Fibroblast of the conjunctiva (primary cell): ENCODE measurements around the gene ZMAT3.
"Not testable (repeated sequence)": the region's sequence is repeated elsewhere in the genome, so short reads cannot be mapped to it uniquely, and the experiment has no call there.

ENCODE experiments used
- DNase-seq: peaks from one replicate; pipeline ENCODE4 v3.0.0-alpha.2; 2010; ENCODE audit warnings: low read depth

The ZMAT3 gene

DNA sequence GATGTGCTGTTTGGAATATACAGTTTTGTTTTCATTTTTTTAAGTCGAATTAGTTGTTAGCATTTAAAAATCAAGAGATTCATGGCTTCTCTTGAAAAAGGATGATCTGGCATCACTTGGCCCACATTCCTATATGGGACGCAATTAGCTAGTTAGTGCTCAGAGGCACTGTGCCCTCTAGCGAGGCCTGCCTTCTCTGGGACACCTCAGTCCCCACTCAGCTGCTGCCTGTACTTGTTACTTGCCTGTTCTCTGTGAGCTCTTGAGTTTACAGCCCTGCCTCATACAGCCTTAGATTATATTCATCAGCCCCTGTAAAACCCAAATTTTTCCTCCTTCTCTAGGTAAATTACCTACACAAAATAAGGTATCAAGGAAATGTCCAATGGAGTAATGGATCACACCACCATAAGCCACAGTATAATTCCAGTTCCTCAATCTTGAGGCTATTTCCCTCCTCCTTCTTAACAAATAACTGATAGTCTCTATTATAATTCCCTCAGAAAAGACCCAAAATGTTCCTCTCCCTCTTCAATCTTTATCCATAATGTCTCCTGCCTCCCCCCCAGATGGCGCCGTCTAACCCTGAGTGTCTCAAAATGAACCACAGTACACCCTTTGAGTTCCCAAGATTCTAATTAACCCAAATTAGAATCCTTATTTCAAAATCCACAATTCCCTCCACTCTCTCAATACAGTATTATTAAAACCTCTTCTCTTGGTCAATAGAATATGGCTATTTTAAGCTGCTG, 2.7 kb downstream of the ZMAT3 start:
- peak; percentile 23 for DNase-seq

DNA sequence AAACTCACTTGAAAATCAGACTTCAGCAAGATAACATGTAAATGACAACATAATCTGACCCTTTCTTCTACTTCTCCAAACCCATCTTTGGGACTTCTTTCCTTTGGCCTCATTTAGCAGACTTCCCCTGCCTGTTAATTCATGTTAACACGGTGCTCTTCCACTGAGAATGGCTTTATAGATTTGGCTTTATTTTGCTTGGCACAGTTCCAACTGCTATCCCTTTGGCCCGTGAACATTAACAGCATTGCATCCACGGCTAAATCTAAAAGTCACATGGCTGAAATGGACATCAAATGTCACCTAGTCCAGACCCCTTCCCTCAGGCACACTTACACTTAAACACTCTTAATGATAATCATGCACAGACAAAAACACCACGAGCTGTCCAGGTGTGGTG, 3.8 kb downstream of the ZMAT3 start:
- no peak for DNase-seq

- DNase-seq, result no peak
Observed at GRCh38 chr3:179067291-179067690, 4.3 kb downstream of the ZMAT3 start.

GRCh38 chr3:179063945-179064560, 7.6 kb downstream of the ZMAT3 start:
- DNase-seq, result no peak

DNA sequence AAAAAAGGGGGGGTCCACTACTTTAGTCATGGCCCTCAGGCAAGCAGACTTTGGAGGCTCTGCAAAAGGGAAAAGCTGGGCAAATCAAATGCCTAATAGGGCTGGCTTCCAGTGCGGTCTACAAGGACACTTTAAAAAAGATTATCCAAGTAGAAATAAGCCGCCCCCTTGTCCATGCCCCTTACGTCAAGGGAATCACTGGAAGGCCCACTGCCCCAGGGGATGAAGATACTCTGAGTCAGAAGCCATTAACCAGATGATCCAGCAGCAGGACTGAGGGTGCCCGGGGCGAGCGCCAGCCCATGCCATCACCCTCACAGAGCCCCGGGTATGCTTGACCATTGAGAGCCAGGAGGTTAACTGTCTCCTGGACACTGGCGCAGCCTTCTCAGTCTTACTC, 15.3 kb downstream of the ZMAT3 start:
- DNase-seq, result no peak

- DNase-seq, result not testable (repeated sequence)
Observed at GRCh38 chr3:179054565-179054964, 17.0 kb downstream of the ZMAT3 start.

DNA sequence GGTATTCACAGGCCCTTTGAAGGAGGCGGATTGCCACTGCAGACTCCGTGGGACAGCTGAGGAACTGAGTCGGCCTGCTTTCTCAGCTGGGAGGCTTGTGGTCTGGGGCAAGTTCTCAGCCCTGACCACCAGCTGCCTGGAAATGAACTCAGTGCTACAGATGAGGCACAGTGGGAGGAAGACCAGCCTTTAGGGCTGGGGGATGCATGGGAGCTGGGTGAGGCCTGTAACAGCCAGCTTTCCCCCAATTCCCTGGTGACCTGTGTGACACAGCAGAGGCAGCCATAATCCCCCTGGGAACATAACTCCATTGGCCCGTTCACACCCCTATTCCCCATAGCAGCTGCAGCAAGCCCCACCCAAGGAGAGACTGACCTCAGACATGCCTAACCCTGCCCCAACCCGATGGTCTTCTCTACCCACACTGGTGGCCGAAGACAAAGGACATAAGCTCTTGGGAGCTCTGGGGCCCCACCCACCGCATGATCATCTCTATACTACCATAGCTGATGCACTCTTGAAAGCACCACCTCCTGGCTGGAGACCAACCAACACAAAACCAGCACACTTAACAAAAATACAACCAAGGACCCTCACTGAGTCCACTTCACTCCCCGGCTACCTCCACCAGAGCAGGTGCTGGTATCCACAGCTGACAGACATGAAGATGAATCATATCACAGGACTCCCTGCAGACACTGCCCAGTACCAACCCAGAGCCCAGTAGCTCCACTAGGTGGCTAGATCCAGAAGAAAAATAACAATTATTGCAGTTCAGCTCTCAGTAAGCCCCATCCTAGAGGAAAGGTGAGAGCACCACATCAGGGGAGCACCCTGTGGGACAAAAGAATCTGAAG, 24.9 kb downstream of the ZMAT3 start:
- no peak for DNase-seq

DNA sequence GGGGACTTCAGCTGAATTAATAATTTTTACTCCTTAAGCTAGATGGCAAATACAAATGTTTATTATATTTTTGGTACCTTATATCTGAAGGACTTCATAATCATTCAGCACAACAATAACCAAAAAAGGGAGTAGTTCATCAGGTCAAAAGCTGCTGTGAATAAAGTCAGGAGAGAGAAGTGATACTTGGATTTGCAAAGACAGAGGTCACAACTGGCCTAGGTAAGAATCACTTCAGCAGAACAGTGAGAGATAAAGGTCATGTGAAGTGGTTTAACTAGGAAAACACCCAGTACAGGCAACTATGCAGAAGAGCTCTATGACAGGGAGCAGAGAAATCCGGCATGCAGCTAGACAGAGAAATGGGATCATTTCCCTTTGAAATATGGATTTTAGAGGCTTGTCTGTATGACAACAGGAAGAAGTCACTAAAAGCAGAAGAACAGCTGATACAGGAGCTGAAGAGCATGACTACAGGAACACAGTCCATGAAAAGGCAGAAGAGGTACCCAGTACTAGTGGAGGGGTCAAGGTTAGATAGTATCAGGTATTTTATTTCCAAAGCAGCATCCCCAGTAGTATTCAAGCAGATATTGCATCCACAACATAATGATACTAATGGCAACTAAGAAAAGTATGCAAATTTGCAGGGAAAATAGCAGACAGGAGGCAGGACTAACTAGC, 25.7 kb downstream of the ZMAT3 start:
- no peak for DNase-seq

- not testable (repeated sequence) for DNase-seq
Observed at GRCh38 chr3:179038899-179039251, 32.7 kb downstream of the ZMAT3 start.

DNA sequence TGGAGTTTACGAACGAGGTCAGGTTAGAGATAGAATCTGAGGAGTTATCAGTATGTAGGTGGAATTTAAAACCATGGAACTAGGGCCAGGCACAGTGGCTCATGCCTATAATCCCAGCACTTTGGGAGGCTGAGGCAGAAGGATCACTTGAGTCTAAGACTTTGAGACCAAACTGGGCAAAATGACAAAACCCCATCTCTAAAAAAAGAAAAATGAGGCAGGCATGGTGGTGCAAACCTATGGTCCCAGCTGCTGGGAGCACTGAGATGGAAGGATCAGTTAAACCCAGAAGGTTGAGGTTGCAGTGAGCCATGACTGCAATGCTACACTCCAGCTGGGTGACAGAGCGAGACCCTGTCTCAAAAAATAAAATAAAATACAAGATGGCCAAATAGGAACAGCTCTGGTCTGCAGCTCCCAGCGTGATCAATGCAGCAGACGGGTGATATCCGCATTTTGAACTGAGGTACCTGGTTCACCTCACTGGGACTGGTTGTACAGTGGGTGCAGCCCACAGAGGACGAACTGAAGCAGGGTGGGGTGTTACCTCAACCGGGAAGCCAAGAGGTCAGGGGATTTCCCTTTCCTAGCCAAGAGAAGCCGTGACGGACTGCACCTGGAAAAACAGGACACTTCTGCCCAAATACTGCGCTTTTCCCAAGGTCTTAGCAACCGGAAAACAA, 33.3 kb downstream of the ZMAT3 start:
- DNase-seq, result no peak

GRCh38 chr3:179037351-179037750, 34.3 kb downstream of the ZMAT3 start:
- peak; percentile 59 for DNase-seq

- no peak for DNase-seq
Observed at GRCh38 chr3:179036626-179037300, 34.8 kb downstream of the ZMAT3 start.

GRCh38 chr3:179036226-179036625, 35.4 kb downstream of the ZMAT3 start:
- no peak for DNase-seq

GRCh38 chr3:179035232-179035631, 36.4 kb downstream of the ZMAT3 start:
- no peak for DNase-seq

DNA sequence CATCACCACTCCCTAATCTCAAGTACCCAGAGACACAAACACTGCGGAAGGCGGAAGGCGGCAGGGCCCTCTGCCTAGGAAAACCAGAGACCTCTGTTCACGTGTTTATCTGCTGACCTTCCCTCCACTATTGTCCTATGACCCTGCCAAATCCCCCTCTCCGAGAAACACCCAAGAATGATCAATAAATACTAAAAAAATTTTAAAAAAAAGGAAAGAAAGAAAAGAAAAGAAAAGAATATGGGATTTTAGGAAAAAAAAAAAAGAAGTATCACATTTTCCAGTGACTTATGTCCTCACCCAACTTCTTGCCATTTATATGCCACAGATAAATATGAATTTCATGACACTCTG, 38.3 kb downstream of the ZMAT3 start:
- DNase-seq, result not testable (repeated sequence)

GRCh38 chr3:179032454-179033303, 38.9 kb downstream of the ZMAT3 start:
- not testable (repeated sequence) for DNase-seq

- DNase-seq, result no peak
Observed at GRCh38 chr3:179029096-179029495, 42.5 kb downstream of the ZMAT3 start.

GRCh38 chr3:179028408-179028807, 43.2 kb downstream of the ZMAT3 start:
- no peak for DNase-seq

DNA sequence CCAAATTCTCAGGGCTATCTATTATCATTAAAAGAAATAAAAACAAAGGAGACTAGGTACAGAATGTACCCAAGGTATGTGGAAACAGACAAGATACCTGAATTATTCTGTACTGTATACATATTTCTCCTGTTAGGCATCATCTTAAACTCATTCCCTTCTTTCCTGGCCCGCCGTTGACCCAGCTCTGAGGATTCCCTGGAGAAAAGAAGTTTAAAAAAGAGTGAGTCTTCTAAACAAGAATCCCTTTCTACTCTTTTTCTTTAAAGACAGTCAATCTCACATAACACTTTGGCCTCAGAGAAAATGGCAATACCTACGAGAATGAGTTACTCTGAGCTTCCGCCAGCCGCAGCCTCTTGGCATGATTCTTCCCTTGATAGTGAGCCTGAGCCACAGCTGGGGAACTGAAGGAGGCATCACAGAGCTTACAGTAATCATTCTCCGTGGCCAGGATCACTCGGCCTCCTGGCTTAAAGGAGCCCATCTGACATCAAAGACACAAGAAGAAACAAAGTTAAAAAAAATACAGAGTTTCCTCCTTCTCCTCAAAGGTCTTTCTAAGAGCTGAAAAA, 44.2 kb downstream of the ZMAT3 start:
- peak; percentile 13 for DNase-seq

- DNase-seq, result no peak
Observed at GRCh38 chr3:179026636-179027035, 45.0 kb downstream of the ZMAT3 start.
